LNCAP (cell line): ENCODE results near the gene PACS1.

Source experiments
- TF ChIP-seq, protein P1 (sequence below): fragments of 450-650 bp; IDR thresholded peaks from 2 replicates; pipeline ENCODE4 v1.5.1; 2017; ENCODE audit warnings: mild to moderate bottlenecking

Gene PACS1

DNA sequence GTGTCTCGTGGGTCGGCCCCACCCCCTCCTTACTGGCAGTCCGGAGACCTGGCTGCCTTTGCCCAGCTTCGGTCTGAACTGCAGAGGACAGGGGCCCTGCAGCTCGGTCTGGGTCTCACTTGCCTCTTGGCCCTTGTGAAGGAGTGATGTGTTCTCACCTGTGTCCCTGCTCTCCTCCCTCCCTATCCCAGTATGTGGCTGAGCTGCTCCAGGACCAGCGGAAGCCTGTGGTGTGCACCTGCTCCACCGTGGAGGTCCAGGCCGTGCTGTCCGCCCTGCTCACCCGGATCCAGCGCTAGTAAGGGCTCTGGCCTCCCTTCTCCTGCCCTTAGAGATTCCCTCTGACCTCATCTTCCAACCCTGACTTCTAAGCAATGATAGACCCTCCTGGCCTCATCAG, 162.7 kb downstream of the PACS1 start:
- TF ChIP-seq, protein P1, sequence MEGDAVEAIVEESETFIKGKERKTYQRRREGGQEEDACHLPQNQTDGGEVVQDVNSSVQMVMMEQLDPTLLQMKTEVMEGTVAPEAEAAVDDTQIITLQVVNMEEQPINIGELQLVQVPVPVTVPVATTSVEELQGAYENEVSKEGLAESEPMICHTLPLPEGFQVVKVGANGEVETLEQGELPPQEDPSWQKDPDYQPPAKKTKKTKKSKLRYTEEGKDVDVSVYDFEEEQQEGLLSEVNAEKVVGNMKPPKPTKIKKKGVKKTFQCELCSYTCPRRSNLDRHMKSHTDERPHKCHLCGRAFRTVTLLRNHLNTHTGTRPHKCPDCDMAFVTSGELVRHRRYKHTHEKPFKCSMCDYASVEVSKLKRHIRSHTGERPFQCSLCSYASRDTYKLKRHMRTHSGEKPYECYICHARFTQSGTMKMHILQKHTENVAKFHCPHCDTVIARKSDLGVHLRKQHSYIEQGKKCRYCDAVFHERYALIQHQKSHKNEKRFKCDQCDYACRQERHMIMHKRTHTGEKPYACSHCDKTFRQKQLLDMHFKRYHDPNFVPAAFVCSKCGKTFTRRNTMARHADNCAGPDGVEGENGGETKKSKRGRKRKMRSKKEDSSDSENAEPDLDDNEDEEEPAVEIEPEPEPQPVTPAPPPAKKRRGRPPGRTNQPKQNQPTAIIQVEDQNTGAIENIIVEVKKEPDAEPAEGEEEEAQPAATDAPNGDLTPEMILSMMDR = no peak

DNA sequence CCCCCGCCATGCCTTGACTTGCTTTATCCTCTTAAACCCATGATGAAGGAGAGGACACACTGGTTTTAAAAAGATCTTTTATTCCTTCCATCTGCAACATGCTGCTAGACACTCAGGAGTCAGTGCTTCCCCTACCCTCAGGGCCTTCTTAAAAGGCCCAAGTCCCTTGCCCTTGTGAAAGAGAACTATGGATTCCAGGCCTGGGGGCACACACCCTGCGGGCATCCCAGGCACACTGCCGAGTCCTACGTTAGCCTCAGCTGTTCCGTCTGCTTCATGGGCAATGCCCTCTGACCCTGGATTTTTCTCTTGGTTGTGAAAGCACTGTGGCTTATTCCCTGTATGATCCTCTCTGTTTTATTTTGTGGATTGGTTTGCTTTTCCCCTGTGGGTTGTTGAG, 163.2 kb downstream of the PACS1 start:
- TF ChIP-seq, protein P1 = no peak

DNA sequence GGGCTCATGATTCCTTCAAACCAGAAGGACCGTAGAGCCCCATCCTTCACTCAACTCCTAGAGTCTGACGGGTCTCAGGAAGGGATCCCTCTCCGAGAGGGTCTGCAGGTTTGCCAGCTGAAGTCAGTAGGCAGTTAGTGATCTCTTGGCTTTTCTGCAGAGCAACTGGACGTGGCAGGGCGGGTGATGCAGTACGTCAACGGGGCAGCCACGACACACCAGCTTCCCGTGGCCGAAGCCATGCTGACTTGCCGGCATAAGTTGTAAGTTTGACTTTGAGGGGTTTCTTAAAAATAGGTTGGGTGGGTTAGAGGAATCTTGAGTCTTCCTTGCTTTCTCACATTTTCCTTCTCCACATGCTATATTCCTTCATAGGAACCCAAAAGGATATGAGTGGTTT, 165.1 kb downstream of the PACS1 start:
- TF ChIP-seq, protein P1 = no peak

DNA sequence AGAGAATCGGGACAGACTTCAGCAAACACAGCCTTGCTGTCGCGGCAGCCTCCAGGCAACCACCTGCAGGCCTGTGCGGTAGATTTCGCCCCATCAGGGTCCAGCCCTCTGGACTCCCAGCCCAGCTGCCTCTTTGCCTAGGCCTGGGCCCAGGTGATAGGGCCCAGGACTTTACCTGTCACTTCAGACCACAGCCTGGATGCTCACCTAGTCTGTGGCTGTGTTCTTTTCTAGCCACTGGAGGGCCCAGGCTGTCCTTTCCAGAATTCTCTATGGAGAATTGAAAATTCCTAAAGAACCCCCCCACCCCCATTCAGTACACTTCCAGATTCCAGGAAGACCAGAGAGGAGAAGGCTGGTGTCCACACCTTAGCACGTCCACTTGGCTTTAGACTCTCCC, 167.8 kb downstream of the PACS1 start:
- TF ChIP-seq, protein P1 = no peak

DNA sequence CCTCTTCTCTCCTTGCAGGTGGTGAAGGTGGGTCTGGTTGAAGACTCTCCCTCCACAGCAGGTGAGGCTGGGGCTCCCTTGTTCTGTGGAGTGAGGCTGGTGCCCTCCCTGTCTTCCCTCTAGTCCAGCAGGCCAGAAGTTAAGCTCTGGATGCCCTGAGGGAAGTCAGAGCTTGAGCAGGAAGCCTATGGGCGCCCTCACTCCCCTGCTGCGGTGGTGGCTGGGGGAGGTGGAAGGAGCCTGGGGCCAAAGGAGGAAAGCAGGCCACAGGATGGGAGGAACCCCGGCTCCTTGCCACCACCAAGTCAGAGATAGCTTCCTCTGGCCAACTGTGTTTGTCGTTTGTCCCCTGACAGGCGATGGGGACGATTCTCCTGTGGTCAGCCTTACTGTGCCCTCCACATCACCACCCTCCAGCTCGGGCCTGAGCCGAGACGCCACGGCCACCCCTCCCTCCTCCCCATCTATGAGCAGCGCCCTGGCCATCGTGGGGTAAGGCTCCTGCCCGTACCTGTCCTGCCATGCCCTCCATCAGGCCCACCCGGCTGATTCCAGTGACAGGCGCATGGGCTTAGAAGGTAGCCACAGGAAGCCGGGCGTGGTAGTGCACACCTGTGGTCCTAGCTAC, 168.8 kb downstream of the PACS1 start:
- TF ChIP-seq, protein P1 = no peak

DNA sequence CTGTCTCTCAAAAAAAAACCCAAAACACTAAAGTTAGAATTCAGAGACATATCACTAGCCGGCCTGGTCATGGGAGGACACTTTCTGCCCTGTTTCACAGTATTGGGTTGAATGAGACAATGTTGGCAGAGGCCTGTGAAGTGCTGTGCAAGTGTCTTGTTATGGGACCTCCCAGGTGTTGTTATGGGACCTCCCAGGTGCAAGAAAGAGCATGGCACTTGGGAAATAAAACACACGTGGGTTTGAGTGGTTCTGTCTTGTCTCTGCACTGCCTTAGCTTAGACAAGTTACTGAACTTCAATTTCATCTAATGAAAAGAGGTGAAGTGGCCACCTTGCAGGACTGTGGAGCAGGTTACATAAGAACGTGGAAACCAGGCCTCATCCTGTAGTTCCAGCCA, 169.4 kb downstream of the PACS1 start:
- TF ChIP-seq, protein P1 = no peak

DNA sequence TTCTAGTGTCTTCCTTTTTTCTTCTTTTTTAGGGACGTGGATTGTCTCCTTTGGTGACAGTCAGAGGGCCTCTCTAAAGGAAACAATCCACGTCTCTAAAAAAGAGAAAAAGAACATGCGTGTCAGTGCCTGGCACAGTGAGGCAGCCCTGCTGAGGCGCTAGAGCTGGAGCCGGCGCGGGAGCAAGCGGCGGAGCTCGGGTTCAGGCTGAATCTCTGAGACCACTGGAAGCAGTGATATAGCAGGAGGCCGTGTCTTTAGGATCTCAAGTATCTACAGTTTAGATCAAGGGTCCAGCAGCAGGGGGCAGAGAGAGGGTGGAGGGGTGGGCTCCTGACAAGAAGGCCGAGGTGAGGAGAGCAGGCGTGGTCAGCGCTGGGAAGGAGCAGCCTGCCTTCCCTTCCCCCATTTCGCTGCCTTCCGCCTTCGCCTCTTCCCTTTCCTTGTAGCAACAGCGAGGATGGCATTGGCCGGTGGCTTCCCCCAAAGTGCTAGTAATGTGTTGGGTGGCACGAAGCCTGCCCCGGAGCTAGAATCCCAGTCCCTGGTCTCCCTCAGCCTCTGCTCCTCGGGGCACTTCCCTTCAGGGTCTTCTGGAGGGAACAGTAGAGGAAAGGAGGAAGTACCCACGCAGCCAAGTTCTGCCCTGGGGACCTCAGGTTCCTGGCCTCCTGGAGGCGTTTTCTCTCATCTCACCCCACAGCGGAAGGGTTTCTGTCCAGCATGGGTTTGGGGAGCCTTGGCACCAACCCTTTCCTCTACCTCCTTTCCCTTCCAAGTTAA, 170.1 kb downstream of the PACS1 start:
- TF ChIP-seq, protein P1 = no peak
